AG04449 (cell line): ENCODE results near the gene SBK1.

Experiments
- CTCF ChIA-PET: fragments of 350-600 bp; formaldehyde crosslinking; extraction: SDS; loops from one replicate; lab custom pipeline; 2021; ENCODE audit warnings: antibody characterized with exemption; lab: Yijun Ruan, JAX
- POLR2A ChIA-PET: fragments of 400-600, 350-600 bp; formaldehyde crosslinking; extraction: SDS; loops from one replicate; lab custom pipeline; 2020; ENCODE audit warnings: antibody characterized with exemption, inconsistent platforms; lab: Yijun Ruan, JAX
- DNase-seq: peaks from one replicate; pipeline ENCODE4 v3.0.0-alpha.2; 2010; ENCODE audit warnings: low read depth, low spot score
- H3K4me3 ChIP-seq: 2 replicates; pipeline ENCODE4 v1.5.1; 2011; ENCODE audit warnings: low read depth, mild to moderate bottlenecking, control low read depth, low read length
- CTCF ChIP-seq: IDR thresholded peaks from one replicate; pipeline ENCODE4 v1.5.1; 2011; ENCODE audit warnings: mild to moderate bottlenecking, moderate library complexity, low read length, control low read depth, inconsistent platforms; ENCODE audit not compliant: insufficient read depth; ENCODE audit errors: missing control alignments

SBK1 gene

GRCh38 chr16:28304214-28304613 is 11.9 kb downstream of the SBK1 start:
- TF ChIP-seq CTCF = no peak
- ChIA-PET POLR2A (no interaction called here), CTCF (interaction anchor here (1.1 to 2.3 kb wide), 3 partner anchors 14 to 26 kb away, joined by 4 to 10 read pairs (median 7); no protein-coding TSS in a partner anchor)
- H3K4me3 ChIP-seq = no peak overlapping the region
- no peak for DNase-seq

- CTCF ChIA-PET = interaction anchor here (3.3 kb wide), 1 partner anchor 10 kb away, joined by 14 read pairs; no protein-coding TSS in a partner anchor
- DNase-seq = no peak
- POLR2A ChIA-PET = no interaction called here
- TF ChIP-seq CTCF = no peak
- no peak overlapping the region for H3K4me3 ChIP-seq
Observed at GRCh38 chr16:28307936-28308335, 15.6 kb downstream of the SBK1 start.

GRCh38 chr16:28308794-28309584 is 16.7 kb downstream of the SBK1 start:
- H3K4me3 ChIP-seq = no peak overlapping the region
- CTCF ChIA-PET = interaction anchor here (0.6 to 3.3 kb wide), 4 partner anchors 9 to 31 kb away, joined by 3 to 14 read pairs (median 4); no protein-coding TSS in a partner anchor
- no peak for TF ChIP-seq CTCF
- no peak for DNase-seq
- POLR2A ChIA-PET = no interaction called here

- POLR2A ChIA-PET = no interaction called here
- no peak for TF ChIP-seq CTCF
- no peak for DNase-seq
- CTCF ChIA-PET = interaction anchor here (0.6 kb wide), 1 partner anchor 8 kb away, joined by 4 read pairs; no protein-coding TSS in a partner anchor
- H3K4me3 ChIP-seq = no peak overlapping the region
Observed at GRCh38 chr16:28309811-28310311, 17.5 kb downstream of the SBK1 start.

GRCh38 chr16:28310796-28311195 is 18.5 kb downstream of the SBK1 start:
- ChIA-PET POLR2A (no interaction called here), CTCF (no interaction called here)
- no peak overlapping the region for H3K4me3 ChIP-seq
- TF ChIP-seq CTCF = no peak
- no peak for DNase-seq

- TF ChIP-seq CTCF = no peak
- no peak overlapping the region for H3K4me3 ChIP-seq
- no peak for DNase-seq
- ChIA-PET CTCF (no interaction called here), POLR2A (no interaction called here)
Observed at GRCh38 chr16:28311413-28311812, 19.1 kb downstream of the SBK1 start.
